HT1080 (cell line): Measurements from ENCODE around the gene BRME1. TPM values are rescaled to one million over a fixed set of nuclear protein-coding genes. Genes with fewer than 3 reads are reported as not detected.
"Not testable (repeated sequence)": the region's sequence is repeated elsewhere in the genome, so short reads cannot be mapped to it uniquely, and the experiment has no call there.

Source experiments
- DNase-seq: peaks from one replicate; pipeline ENCODE4 v3.0.0-alpha.2; 2015; ENCODE audit warnings: low read depth
- total RNA-seq: library from RNA; depleted of rRNA; stranded (reverse); fragments of >200 nt; shearing (Covaris generic); gene quantifications from 2 replicates; pipeline ENCODE4 v1.2.3, GENCODE V29; 2014

Gene BRME1
- total RNA-seq, 1 experiment from 2014 or later: 2.0 TPM

- DNase-seq: no peak
Measured at GRCh38 chr19:13866463-13867046, 39.4 kb downstream of the BRME1 start.

GRCh38 chr19:13865571-13866462 is 40.1 kb downstream of the BRME1 start:
- DNase-seq: no peak

GRCh38 chr19:13864667-13865570 is 41.0 kb downstream of the BRME1 start:
- DNase-seq: no peak

GRCh38 chr19:13864046-13864666 is 41.8 kb downstream of the BRME1 start:
- DNase-seq: no peak

GRCh38 chr19:13861714-13862531 is 44.0 kb downstream of the BRME1 start:
- peak; percentile 91 for DNase-seq

GRCh38 chr19:13861392-13861713 is 44.6 kb downstream of the BRME1 start:
- no peak for DNase-seq

GRCh38 chr19:13860679-13861391 is 45.1 kb downstream of the BRME1 start:
- no peak for DNase-seq

GRCh38 chr19:13859361-13859880 is 46.5 kb downstream of the BRME1 start:
- peak; percentile 54 for DNase-seq

GRCh38 chr19:13856497-13856896 is 49.4 kb downstream of the BRME1 start:
- DNase-seq: no peak

- DNase-seq: not testable (repeated sequence)
Measured at GRCh38 chr19:13852171-13852707, 53.7 kb downstream of the BRME1 start.

- not testable (repeated sequence) for DNase-seq
Measured at GRCh38 chr19:13851734-13852114, 54.2 kb downstream of the BRME1 start.

GRCh38 chr19:13850910-13851733 is 54.8 kb downstream of the BRME1 start:
- peak; percentile 99 for DNase-seq

- peak; percentile 66 for DNase-seq
Measured at GRCh38 chr19:13849991-13850909, 55.7 kb downstream of the BRME1 start.

- no peak for DNase-seq
Measured at GRCh38 chr19:13848798-13849676, 56.9 kb downstream of the BRME1 start.

- no peak for DNase-seq
Measured at GRCh38 chr19:13848340-13848677, 57.6 kb downstream of the BRME1 start.
